ENCODE data around the gene SDCCAG8. TPM values are rescaled to one million over a fixed set of nuclear protein-coding genes. Genes with fewer than 3 reads are reported as not detected.

The SDCCAG8 gene
- total and polyA plus RNA-seq, 2 experiments from 2014 or later: 23.3 to 38.5 TPM

- no peaks in the 10 kb centered on the region for H3K27me3 ChIP-seq
- TF ChIP-seq CTCF (IDR thresholded peaks at IDR 0.05; ENCODE audit: low read depth, low read length): no peak
- H3K4me1 ChIP-seq (ENCODE audit: low read depth): no peaks in the 10 kb centered on the region
- no peak overlapping the region for H3K4me3 ChIP-seq
- no peak overlapping the region for H3K27ac ChIP-seq
- no peak for DNase-seq (ENCODE audit: low read depth in 1 of 2, low spot score in 1 of 2)
- no peaks in the 10 kb centered on the region for H3K9me3 ChIP-seq (ENCODE audit: low read depth)
- H3K36me3 ChIP-seq: no peaks in the 10 kb centered on the region
These were observed 215.3 kb downstream of the SDCCAG8 start for GRCh38 chr1:243471026-243471685.

GRCh38 chr1:243471754-243472745, 216.2 kb downstream of the SDCCAG8 start:
- no peak for DNase-seq (ENCODE audit: low read depth in 1 of 2, low spot score in 1 of 2)
- no peaks in the 10 kb centered on the region for H3K9me3 ChIP-seq (ENCODE audit: low read depth)
- no peaks in the 10 kb centered on the region for H3K36me3 ChIP-seq
- no peak for TF ChIP-seq CTCF (IDR thresholded peaks at IDR 0.05; ENCODE audit: low read depth, low read length)
- no peak overlapping the region for H3K27ac ChIP-seq
- H3K27me3 ChIP-seq: no peaks in the 10 kb centered on the region
- no peak overlapping the region for H3K4me3 ChIP-seq
- H3K4me1 ChIP-seq (ENCODE audit: low read depth): no peaks in the 10 kb centered on the region

DNA sequence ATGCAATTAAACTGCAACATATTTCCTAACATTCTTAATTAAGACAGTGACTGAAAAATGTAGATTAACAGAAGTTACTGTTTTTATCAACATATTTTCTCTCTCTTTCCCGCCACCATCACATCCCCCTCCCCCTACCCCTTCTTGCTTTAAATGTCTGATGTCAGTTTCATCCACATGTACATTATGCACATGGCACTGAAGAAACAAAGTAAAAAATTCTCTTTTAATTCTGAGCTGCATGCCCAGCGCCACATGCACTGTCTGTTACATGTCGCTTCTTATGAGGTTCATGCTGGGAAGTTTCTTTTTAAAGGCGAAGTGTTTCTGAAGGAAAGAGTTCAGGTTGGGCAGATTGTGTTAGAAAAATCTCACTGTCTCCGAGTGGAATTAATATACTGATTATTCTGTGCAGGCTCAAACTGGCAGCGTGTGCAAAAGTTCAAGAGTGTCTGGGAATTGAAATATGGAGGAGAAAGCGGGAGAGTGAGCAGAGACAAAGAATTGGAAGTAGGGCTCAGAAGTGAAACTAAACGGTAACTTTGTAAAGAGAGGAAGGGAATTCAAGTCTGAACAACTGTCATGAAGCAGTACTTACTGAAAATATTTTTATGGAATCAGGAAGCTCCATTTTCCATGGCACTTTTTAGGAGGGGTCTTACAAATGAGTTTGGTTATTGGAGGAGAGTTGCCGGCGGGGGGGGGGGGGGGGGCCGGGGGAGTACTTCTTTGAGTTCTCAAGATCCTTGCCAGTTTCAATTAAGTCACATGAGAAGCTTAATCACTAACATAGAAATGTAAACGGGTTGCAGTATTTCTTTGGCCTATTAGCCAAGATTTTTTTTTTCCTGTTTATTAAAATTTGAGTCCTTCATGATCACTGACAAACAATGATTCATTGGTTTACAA, 217.6 kb downstream of the SDCCAG8 start:
- H3K27me3 ChIP-seq: no peaks in the 10 kb centered on the region
- H3K4me3 ChIP-seq: no peak overlapping the region
- no peaks in the 10 kb centered on the region for H3K9me3 ChIP-seq (ENCODE audit: low read depth)
- peak in 1 of 2 donors; percentile 55 for DNase-seq (ENCODE audit: low read depth in 1 of 2, low spot score in 1 of 2)
- no peaks in the 10 kb centered on the region for H3K4me1 ChIP-seq (ENCODE audit: low read depth)
- no peak overlapping the region for H3K27ac ChIP-seq
- H3K36me3 ChIP-seq: no peaks in the 10 kb centered on the region
- TF ChIP-seq CTCF (IDR thresholded peaks at IDR 0.05; ENCODE audit: low read depth, low read length): no peak

DNA sequence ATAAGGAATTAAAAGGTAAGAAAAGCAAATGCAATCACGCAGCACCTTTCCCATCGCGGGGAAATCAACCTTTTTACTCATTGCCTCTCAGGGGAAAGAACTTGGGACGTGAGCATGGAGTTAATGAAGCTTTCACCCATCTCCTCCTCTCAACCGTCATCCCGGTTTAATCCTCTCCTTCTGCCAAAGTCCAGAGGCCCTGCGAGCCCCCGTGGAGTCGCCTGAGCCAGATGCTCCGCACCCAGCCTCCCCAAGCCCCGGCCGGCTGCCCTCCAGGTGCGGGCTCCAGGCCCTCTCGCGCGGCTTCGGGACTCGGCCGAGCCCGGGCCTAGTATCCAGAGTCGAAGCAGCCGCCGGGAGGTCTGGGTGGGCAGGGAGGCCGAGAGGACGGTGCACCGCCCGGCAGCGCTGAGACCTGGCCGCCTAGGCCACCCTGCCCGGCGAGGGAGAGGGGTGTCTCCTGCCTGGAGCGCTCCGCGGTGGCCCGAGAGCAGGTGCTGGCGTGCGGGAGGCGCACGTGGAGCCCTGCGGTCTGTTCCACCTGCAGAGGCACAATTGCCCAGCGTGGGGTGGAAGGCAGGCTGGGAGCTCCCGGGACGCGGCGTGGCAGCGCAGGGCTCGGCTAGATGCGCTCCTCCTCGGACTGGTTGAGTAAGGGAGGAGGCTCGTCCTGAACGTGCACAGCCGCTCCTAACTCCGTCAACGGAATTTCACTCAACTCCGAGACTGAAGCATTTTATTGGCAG, 218.5 kb downstream of the SDCCAG8 start:
- no peak overlapping the region for H3K4me3 ChIP-seq
- no peaks in the 10 kb centered on the region for H3K36me3 ChIP-seq
- H3K9me3 ChIP-seq (ENCODE audit: low read depth): no peaks in the 10 kb centered on the region
- H3K27ac ChIP-seq: no peak overlapping the region
- no peaks in the 10 kb centered on the region for H3K27me3 ChIP-seq
- no peak for DNase-seq (ENCODE audit: low read depth in 1 of 2, low spot score in 1 of 2)
- no peak for TF ChIP-seq CTCF (IDR thresholded peaks at IDR 0.05; ENCODE audit: low read depth, low read length)
- no peaks in the 10 kb centered on the region for H3K4me1 ChIP-seq (ENCODE audit: low read depth)
